ENCODE data around the gene ADAMTS17. TPM values are rescaled to one million over a fixed set of nuclear protein-coding genes. Genes with fewer than 3 reads are reported as not detected.

The ADAMTS17 gene
- total RNA-seq, 1 experiment from 2014 or later = 4.2 TPM

DNA sequence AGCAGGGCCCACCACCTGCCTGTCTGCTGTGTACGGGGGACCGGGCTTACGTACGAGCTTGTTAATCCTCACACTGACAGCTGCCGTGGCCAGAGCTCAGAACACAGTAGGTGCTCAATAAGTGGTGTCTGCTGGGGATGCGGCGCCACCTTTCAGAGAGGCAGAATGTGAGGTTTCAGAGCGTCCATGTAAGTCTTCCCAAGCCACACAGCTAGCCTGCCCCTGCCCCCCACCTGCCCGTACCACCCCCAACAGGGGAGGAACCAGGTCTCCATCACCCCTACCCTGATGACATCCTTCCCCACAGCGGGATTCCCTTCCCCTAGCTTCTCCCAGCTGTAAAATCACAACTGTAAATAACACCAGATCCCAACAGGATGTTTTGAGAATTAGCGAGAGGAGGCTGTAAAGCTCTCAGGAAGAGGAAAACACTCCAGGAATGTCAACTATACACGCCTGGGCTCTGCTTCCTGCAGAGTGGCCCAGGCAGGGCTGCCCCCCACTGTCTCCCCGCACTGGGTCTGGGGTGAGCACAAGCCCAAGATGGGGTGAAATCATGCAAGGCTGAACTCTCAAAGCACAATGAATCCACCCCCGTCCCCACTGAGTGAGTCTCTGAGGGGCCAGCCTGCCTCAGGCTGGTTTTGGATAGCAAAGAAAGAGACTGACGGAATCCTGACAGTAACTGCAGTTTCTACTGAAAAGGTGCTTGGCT is 358.4 kb downstream of the ADAMTS17 start:
- ChIA-PET POLR2A (no interaction called here), RAD21 (ENCODE audit: low non-redundant PET in 1 of 2, low total read pairs in 2 of 2, uncharacterized antibody in 2 of 2, unreplicated experiment in 2 of 2) (no interaction called here), CTCF (no interaction called here)
- H3K4me2 ChIP-seq (ENCODE audit: low read length) = no peak overlapping the region
- ATAC-seq (no peak), DNase-seq (ENCODE audit: low read depth, low spot score) (no peak)
- H2AFZ ChIP-seq (ENCODE audit: low read depth, low read length, poor library complexity, severe bottlenecking) = no peak overlapping the region
- no peak overlapping the region for H3K27ac ChIP-seq (ENCODE audit: low read depth, low read length)
- H3K36me3 ChIP-seq (ENCODE audit: control insufficient read depth in 1 of 2, insufficient read depth in 2 of 2, low read length in 2 of 2) = no peaks in the 10 kb centered on the region
- no peak overlapping the region for H3K4me3 ChIP-seq (replicated peaks in 1 of 2; ENCODE audit: low read depth in 1 of 2, low read length in 2 of 2)
- no peak overlapping the region for H3K9ac ChIP-seq (ENCODE audit: low read length)
- no peaks in the 10 kb centered on the region for H3K4me1 ChIP-seq (ENCODE audit: control insufficient read depth in 1 of 2, insufficient read depth in 2 of 2, low read length in 2 of 2)
- BruUV-seq (replicated peaks) = no TSS peak
- no peaks in the 10 kb centered on the region for H3K9me2 ChIP-seq (ENCODE audit: insufficient read depth)
- no peak for TF ChIP-seq POLR2AphosphoS5 (IDR thresholded peaks at IDR 0.05; ENCODE audit: low read depth, low read length)
- TF ChIP-seq EZH2 (IDR thresholded peaks at IDR 0.05) = no peak
- no peak for TF ChIP-seq FOSL1 (IDR thresholded peaks at IDR 0.05; ENCODE audit: low read depth)
- TF ChIP-seq ZFX (IDR thresholded peaks at IDR 0.05) = no peak
- no peak for TF ChIP-seq SIN3A (IDR thresholded peaks at IDR 0.05; ENCODE audit: low read depth)
- TF ChIP-seq, protein P1, sequence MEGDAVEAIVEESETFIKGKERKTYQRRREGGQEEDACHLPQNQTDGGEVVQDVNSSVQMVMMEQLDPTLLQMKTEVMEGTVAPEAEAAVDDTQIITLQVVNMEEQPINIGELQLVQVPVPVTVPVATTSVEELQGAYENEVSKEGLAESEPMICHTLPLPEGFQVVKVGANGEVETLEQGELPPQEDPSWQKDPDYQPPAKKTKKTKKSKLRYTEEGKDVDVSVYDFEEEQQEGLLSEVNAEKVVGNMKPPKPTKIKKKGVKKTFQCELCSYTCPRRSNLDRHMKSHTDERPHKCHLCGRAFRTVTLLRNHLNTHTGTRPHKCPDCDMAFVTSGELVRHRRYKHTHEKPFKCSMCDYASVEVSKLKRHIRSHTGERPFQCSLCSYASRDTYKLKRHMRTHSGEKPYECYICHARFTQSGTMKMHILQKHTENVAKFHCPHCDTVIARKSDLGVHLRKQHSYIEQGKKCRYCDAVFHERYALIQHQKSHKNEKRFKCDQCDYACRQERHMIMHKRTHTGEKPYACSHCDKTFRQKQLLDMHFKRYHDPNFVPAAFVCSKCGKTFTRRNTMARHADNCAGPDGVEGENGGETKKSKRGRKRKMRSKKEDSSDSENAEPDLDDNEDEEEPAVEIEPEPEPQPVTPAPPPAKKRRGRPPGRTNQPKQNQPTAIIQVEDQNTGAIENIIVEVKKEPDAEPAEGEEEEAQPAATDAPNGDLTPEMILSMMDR (IDR thresholded peaks at IDR 0.05 in 2 of 3, conservative IDR thresholded peaks at IDR 0.05 in 1 of 3; ENCODE audit: borderline replicate concordance in 1 of 3, insufficient read depth in 1 of 3, low read depth in 2 of 3, low read length in 2 of 3) = no peak
- TF ChIP-seq TCF7L2 (IDR thresholded peaks at IDR 0.05; ENCODE audit: borderline replicate concordance, extremely low read depth, insufficient read depth, insufficient read length) = no peak
- no peak for TF ChIP-seq RAD21 (IDR thresholded peaks at IDR 0.05; ENCODE audit: low read depth)
- no peak for TF ChIP-seq ZNF274 (IDR thresholded peaks at IDR 0.05; ENCODE audit: low read depth, low read length)
- TF ChIP-seq, protein P2, sequence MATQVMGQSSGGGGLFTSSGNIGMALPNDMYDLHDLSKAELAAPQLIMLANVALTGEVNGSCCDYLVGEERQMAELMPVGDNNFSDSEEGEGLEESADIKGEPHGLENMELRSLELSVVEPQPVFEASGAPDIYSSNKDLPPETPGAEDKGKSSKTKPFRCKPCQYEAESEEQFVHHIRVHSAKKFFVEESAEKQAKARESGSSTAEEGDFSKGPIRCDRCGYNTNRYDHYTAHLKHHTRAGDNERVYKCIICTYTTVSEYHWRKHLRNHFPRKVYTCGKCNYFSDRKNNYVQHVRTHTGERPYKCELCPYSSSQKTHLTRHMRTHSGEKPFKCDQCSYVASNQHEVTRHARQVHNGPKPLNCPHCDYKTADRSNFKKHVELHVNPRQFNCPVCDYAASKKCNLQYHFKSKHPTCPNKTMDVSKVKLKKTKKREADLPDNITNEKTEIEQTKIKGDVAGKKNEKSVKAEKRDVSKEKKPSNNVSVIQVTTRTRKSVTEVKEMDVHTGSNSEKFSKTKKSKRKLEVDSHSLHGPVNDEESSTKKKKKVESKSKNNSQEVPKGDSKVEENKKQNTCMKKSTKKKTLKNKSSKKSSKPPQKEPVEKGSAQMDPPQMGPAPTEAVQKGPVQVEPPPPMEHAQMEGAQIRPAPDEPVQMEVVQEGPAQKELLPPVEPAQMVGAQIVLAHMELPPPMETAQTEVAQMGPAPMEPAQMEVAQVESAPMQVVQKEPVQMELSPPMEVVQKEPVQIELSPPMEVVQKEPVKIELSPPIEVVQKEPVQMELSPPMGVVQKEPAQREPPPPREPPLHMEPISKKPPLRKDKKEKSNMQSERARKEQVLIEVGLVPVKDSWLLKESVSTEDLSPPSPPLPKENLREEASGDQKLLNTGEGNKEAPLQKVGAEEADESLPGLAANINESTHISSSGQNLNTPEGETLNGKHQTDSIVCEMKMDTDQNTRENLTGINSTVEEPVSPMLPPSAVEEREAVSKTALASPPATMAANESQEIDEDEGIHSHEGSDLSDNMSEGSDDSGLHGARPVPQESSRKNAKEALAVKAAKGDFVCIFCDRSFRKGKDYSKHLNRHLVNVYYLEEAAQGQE (IDR thresholded peaks at IDR 0.05; ENCODE audit: low read depth) = no peak
- TF ChIP-seq POLR2A (IDR thresholded peaks at IDR 0.05; ENCODE audit: borderline replicate concordance, extremely low read depth, insufficient read depth, insufficient read length) = no peak
- no peak for TF ChIP-seq SRF (IDR thresholded peaks at IDR 0.05; ENCODE audit: low read depth)
- TF ChIP-seq, protein P3, sequence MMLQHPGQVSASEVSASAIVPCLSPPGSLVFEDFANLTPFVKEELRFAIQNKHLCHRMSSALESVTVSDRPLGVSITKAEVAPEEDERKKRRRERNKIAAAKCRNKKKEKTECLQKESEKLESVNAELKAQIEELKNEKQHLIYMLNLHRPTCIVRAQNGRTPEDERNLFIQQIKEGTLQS (IDR thresholded peaks at IDR 0.05) = no peak
- TF ChIP-seq, protein P4, sequence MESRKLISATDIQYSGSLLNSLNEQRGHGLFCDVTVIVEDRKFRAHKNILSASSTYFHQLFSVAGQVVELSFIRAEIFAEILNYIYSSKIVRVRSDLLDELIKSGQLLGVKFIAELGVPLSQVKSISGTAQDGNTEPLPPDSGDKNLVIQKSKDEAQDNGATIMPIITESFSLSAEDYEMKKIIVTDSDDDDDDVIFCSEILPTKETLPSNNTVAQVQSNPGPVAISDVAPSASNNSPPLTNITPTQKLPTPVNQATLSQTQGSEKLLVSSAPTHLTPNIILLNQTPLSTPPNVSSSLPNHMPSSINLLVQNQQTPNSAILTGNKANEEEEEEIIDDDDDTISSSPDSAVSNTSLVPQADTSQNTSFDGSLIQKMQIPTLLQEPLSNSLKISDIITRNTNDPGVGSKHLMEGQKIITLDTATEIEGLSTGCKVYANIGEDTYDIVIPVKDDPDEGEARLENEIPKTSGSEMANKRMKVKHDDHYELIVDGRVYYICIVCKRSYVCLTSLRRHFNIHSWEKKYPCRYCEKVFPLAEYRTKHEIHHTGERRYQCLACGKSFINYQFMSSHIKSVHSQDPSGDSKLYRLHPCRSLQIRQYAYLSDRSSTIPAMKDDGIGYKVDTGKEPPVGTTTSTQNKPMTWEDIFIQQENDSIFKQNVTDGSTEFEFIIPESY (IDR thresholded peaks at IDR 0.05; ENCODE audit: extremely low read depth, insufficient replicate concordance, low read length) = no peak
- no peak for TF ChIP-seq CEBPB (IDR thresholded peaks at IDR 0.05; ENCODE audit: low read depth)
- TF ChIP-seq, protein P5, sequence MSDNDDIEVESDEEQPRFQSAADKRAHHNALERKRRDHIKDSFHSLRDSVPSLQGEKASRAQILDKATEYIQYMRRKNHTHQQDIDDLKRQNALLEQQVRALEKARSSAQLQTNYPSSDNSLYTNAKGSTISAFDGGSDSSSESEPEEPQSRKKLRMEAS (IDR thresholded peaks at IDR 0.05) = no peak
- TF ChIP-seq SP1 (IDR thresholded peaks at IDR 0.05; ENCODE audit: low read depth) = no peak
- no peak for TF ChIP-seq CBX3 (IDR thresholded peaks at IDR 0.05; ENCODE audit: low read depth)
- no peak for TF ChIP-seq JUND (IDR thresholded peaks at IDR 0.05)
- H4K20me1 ChIP-seq (ENCODE audit: insufficient read depth) = no peaks in the 10 kb centered on the region
- intact Hi-C loops (cut with micrococcal nuclease) = no loop called here
- no peaks in the 10 kb centered on the region for H3K9me3 ChIP-seq (ENCODE audit: control insufficient read depth in 1 of 2, insufficient read depth in 1 of 2, low read depth in 1 of 2, low read length in 2 of 2)
- no peaks in the 10 kb centered on the region for H3K79me2 ChIP-seq (ENCODE audit: insufficient read depth, low read length)
- no peaks in the 10 kb centered on the region for H3K27me3 ChIP-seq (ENCODE audit: insufficient read depth, low read length)

Measured in HCT116 (cell line).